NCI-H1092 treated with DMSO at 0.1 percent for 48 hours (cell line): ENCODE data around the gene SLC9A7.

Experiments
- DNase-seq: peaks from one replicate; lab custom pipeline; 2025; lab: John Stamatoyannopoulos, UW

SLC9A7 gene

GRCh38 chrX:46647251-46647650 lies 111.7 kb downstream of the SLC9A7 start:
- no peak for DNase-seq

- no peak for DNase-seq
These were observed 113.3 kb downstream of the SLC9A7 start for GRCh38 chrX:46645614-46646013.

- no peak for DNase-seq
These were observed 115.3 kb downstream of the SLC9A7 start for GRCh38 chrX:46643636-46644035.

GRCh38 chrX:46642145-46642544 lies 116.8 kb downstream of the SLC9A7 start:
- DNase-seq: peak; percentile 26

- no peak for DNase-seq
These were observed 121.0 kb downstream of the SLC9A7 start for GRCh38 chrX:46637938-46638337.

- no peak for DNase-seq
These were observed 122.7 kb downstream of the SLC9A7 start for GRCh38 chrX:46636223-46636622.

- DNase-seq: no peak
These were observed 123.7 kb downstream of the SLC9A7 start for GRCh38 chrX:46635186-46635585.

- DNase-seq: no peak
These were observed 124.3 kb downstream of the SLC9A7 start for GRCh38 chrX:46634577-46634976.

- no peak for DNase-seq
These were observed 128.8 kb downstream of the SLC9A7 start for GRCh38 chrX:46630141-46630540.

- no peak for DNase-seq
These were observed 130.2 kb downstream of the SLC9A7 start for GRCh38 chrX:46628460-46629371.

GRCh38 chrX:46627711-46628419 lies 131.1 kb downstream of the SLC9A7 start:
- no peak for DNase-seq

- DNase-seq: no peak
These were observed 131.9 kb downstream of the SLC9A7 start for GRCh38 chrX:46627062-46627461.

- no peak for DNase-seq
These were observed 132.4 kb downstream of the SLC9A7 start for GRCh38 chrX:46626566-46626965.

- DNase-seq: no peak
These were observed 134.7 kb downstream of the SLC9A7 start for GRCh38 chrX:46624090-46624786.

- DNase-seq: no peak
These were observed 137.3 kb downstream of the SLC9A7 start for GRCh38 chrX:46621572-46621971.

GRCh38 chrX:46620505-46620904 lies 138.4 kb downstream of the SLC9A7 start:
- DNase-seq: no peak

- DNase-seq: no peak
These were observed 140.0 kb downstream of the SLC9A7 start for GRCh38 chrX:46618947-46619346.

GRCh38 chrX:46617906-46618305 lies 141.0 kb downstream of the SLC9A7 start:
- DNase-seq: no peak

GRCh38 chrX:46611658-46612362 lies 147.1 kb downstream of the SLC9A7 start:
- DNase-seq: no peak

- no peak for DNase-seq
These were observed 148.8 kb downstream of the SLC9A7 start for GRCh38 chrX:46610070-46610658.

GRCh38 chrX:46607916-46608315 lies 151.0 kb downstream of the SLC9A7 start:
- no peak for DNase-seq
